Adipose tissue (tissue), 3 donors: ENCODE data around the gene TSSC4. TPM values are rescaled to one million over a fixed set of nuclear protein-coding genes. Genes with fewer than 3 reads are reported as not detected.

Source experiments
- H3K27ac ChIP-seq: one replicate; pipeline ENCODE4 v1.5.1; 2013; ENCODE audit warnings: low read depth, low read length
- WGBS, 3 donors: extraction: QIAGEN DNeasy Blood & Tissue Kit; methylation state at CpG; one replicate each; pipeline ENCODE4 v1.1.7; 2013; 5-methylcytosine and 5-hydroxymethylcytosine counted together
- polyA plus RNA-seq, 3 donors: library from polyadenylated mRNA; stranded (reverse); fragments of 200-250 nt; gene quantifications; one replicate each; pipeline ENCODE4 v1.2.3, GENCODE V29; 2013
- donor health status: healthy with polysubstance abuse.
- donor health status: Bipolar disorder and iron deficiency.
- donor health status: healthy.

Gene TSSC4
- polyA plus RNA-seq, 3 donors: 21.0 to 58.0 (median 49.8) TPM

DNA sequence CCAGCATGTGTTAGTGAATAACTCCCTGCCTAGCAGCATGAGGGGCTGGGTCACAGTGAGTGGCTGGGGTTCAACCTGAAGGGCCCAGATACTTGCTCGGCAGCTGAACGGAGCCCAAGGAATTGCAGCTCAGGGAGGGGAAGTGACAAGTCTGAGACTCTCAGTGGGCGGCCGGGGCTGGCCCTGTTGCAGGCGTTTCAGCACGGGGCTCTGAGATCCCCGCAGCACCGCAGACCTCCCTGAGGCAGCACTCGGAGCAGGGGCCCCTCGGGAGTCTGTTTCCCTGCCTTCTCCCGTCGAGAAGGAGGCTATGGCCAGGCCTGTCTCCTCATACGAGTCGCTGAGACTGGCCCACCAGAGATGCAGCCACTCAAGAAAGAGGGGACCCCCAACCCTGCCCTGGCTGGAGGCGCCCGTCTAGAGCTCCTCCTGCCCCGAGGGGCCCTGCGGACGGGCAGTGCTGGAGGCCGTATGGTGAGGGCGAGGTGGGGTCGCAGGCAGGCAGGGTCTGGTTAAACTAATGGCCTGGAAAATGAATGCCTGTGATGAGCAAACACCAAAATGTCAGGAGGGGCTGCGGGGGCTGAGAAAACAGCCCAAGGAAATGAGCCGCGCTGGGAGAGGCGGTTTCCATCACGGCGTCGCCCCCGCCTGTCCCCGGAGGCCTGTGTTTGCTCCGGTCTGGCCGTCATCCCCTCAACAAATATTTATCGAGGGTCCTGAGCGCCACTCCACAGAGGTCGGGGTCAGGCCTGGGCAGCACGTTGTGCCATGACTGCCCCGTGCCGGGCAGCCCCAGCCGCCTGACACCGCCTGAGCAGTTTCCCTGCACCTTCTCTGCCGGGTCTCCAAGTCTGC lies 9.3 kb downstream of the TSSC4 start:
- 25 to 57% (median 54%) methylated on average over 39 to 42 of the region's 42 CpGs for WGBS, 3 donors
- H3K27ac ChIP-seq: no peak overlapping the region

DNA sequence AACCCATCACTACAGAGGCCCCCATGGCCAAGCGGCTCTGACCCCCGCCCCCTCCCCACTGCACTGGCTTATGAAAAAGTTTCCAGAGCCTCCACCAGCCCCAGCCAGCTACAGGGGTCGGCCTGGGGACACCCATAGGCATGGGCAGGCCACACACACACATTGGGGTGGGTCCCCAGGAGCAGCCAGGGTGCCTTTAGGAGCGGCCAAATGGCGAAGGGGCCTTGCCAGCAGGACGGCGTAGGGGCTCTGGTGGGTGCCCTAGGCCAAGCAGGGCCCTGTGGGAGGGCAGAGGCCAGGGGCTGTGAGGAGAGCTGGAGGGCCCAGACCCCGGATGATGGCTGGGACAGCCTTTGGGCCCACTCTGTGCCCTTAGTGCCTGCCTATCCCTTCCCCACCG lies 10.1 kb downstream of the TSSC4 start:
- 71 to 87% (median 83%) methylated on average over 9 of the region's 9 CpGs for WGBS, 3 donors
- no peak overlapping the region for H3K27ac ChIP-seq

DNA sequence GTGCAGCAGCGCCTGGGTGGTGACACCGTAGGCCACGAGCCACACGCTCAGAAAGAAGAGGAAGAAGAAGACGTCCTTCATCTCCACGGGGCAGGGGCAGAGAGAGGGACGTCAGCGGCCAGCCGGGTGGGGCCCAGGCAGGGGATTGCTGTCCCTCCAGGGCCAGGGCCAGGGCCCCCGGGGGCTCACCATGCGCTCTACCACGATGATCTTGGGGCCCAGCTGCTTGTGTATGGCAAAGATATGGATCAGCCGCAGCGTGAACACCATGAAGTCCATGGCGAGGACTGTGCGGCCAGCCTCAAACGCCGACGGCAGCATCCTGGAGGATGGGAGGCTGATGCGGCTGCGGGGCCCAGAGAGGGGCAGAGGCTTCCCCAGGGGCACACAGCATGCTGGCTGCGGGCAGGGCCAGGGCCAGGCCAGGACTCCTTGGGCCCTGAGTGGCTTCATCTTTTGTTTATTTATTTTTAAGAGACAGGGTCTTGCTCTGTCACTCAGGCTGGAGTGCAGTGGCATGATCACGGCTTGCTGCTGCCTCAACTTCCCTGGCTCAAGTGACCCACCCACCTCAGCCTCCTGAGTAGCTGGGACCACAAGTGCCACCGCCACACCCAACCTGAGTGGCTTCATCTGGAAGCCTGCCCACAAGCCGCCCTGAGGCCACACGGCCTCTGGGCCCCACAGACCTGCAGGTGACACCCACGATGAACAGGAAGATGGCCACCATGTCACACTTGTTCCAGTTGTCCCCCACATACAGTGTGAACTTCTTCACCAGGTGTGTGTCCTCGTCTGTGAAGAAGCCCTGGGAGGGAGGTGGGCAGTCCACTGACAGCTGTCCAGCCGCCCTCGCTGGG lies 11.1 kb downstream of the TSSC4 start:
- no peak overlapping the region for H3K27ac ChIP-seq
- WGBS, 3 donors: 72 to 80% (median 78%) methylated on average over 26 to 30 of the region's 30 CpGs

DNA sequence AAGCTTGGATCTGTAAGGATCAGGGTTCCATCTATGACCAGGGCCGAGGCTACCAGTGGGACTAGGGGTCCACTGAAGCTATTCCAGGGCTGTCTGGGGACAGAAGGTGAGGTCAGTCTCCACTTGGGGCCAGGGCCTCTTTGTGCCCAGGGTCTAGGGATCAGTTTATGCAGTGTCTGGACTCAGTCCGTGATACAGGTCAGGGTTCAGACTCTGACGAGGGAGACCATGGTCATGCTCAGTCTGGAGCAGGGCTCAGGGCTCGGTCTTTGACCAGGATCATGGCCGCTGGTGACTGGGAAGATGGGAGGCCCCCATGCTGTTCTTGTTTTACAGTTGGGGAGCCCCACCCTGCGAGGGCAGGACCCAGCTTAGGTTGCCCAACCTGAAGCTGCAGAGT lies 11.8 kb downstream of the TSSC4 start:
- H3K27ac ChIP-seq: no peak overlapping the region
- 79 to 90% (median 87%) methylated on average over 6 of the region's 6 CpGs for WGBS, 3 donors

DNA sequence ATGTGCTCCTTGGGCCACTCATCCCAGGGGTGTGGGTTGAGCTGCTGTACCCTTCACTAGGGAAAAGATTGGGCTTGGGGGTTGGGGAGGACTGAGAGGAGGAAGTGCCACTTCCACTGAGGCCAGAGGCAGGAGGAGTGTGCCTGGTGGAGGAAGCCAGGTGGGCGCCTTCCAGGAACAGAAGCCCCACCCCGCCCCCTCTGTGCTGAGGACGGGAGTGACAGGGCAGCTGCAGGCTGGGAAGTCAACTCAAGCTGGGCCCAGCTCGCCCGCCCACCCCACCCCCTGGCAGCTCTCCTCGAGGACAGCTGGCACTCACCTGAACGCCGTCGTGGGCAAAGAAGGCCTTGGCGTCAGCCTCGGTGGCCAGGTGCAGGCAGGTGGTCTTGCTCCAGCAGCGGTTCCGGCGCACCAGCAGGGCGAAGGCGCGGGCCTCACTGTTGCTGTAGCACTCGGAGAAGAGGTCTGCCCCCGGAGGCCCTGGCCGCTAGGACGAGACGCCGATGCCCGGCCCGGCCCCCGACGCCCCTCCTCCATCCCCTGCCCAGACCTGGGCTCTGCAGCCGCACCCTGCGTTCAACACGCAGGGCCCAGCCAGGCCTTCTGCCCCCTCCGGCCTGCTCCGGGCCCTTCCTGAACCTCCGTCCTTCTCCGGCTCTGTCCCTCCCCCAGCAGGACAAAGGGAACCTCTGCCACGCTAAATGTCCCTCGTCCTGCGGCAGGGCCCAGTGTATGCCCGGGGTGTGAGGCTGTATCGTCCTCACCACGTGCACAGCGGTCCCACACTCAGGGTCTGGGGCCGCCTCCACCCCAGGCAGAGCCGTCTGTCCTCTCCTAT lies 13.4 kb downstream of the TSSC4 start:
- WGBS, 3 donors: 84 to 91% (median 90%) methylated on average over 41 to 43 of the region's 43 CpGs
- H3K27ac ChIP-seq: no peak overlapping the region

DNA sequence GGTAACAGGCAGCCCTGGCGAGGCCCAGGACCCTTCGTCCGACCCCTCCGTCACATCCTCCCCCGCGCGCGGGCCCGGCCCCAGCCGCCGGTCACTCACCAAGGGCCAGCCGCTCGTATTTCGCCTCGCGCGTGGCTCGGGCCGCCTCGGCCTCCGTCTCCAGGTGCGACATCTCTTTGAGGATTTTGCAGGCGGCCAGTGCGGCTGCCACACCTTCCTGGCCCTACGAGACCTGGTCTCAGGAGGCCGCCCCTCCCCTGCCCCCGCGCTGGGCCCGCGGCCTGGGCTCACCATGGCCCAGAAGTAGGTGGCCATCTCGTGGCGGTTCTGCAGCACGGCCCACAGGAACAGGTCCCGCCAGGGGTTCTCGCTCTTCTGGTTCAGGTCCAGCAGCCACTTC lies 14.1 kb downstream of the TSSC4 start:
- WGBS, 3 donors: 88 to 92% (median 88%) methylated on average over 33 to 35 of the region's 35 CpGs

DNA sequence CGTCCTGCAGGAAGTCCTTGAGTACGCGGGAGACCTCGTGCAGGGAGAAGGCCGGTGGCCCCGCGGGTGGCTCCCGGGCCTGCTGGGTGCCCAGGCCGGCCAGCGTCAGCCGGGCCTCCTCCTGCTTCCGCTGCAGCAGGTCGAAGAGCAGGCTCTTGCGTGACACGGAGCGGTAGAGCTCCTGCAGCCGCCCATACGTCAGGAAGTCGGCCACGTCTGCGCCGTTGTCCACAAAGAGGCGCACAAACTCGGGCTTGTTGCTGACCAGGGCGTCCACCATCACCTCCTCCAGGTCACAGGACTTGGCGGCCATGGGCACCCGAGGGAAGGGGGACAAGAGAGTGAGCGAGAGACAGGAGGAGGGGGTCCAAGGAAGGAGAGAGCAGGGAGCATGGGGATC lies 14.6 kb downstream of the TSSC4 start:
- H3K27ac ChIP-seq: no peak overlapping the region
- 83 to 86% (median 84%) methylated on average over 24 to 28 of the region's 28 CpGs for WGBS, 3 donors

More for the DNA sequence above, 14.1 kb downstream of the TSSC4 start:
- no peak overlapping the region for H3K27ac ChIP-seq

DNA sequence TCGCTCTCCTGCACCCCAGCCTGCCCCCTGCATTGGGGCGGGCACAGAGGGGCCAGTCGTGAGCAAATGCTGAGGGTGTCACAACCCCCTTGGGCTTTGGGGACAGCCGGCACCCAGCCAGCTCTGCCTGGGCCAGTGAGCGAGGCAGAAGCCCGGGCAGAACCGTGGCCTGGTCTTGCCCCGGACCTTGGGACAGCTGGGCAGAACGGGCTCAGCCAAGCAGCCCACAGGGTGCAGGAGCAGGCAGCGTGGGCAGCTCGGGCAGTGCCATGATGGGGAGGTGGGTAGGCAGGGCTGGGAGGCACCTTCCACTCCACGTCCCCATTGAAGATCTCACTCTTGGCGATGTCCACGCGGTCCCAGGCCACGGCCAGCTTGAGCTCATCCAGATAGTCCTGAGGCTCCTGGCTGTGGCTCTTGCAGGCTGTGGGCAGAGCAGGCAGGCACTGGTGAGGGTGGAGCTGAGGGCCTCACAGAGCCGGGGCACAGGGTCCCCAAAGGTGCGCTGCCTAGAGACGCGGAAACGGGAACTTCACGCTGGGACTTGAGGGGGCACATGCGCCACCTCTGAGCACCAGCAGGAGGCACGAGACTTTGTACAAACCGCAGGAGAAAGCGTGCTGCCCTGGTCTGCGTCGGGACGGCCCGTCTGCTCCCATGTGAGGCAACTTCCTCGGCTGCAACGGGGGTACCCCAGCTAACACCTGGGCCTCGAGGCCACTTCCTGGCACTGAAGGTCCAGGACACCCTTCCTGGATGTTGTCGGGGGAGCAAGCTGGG lies 15.2 kb downstream of the TSSC4 start:
- 72 to 80% (median 74%) methylated on average over 32 to 34 of the region's 34 CpGs for WGBS, 3 donors
- H3K27ac ChIP-seq: no peak overlapping the region

DNA sequence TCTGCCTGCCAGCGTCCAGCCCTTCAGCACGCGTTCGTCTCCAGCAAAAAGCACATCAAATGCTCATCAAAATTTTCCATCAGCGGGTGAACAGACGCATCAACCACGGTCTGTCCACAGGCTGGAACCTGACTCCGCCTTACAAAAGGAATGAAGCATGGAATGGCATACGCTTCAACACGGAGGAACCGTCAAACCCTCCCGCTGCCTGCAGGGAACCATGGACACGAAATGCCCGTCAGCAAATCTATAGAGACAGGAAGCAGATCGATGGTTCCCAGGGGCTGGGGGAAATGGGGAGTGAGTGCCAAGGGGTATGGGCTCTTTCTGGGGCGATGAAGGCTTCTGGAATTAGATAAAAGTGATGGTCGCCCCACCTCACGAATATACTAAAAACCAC lies 16.2 kb downstream of the TSSC4 start:
- WGBS, 3 donors: 72 to 85% (median 81%) methylated on average over 18 of the region's 18 CpGs
- H3K27ac ChIP-seq: no peak overlapping the region

DNA sequence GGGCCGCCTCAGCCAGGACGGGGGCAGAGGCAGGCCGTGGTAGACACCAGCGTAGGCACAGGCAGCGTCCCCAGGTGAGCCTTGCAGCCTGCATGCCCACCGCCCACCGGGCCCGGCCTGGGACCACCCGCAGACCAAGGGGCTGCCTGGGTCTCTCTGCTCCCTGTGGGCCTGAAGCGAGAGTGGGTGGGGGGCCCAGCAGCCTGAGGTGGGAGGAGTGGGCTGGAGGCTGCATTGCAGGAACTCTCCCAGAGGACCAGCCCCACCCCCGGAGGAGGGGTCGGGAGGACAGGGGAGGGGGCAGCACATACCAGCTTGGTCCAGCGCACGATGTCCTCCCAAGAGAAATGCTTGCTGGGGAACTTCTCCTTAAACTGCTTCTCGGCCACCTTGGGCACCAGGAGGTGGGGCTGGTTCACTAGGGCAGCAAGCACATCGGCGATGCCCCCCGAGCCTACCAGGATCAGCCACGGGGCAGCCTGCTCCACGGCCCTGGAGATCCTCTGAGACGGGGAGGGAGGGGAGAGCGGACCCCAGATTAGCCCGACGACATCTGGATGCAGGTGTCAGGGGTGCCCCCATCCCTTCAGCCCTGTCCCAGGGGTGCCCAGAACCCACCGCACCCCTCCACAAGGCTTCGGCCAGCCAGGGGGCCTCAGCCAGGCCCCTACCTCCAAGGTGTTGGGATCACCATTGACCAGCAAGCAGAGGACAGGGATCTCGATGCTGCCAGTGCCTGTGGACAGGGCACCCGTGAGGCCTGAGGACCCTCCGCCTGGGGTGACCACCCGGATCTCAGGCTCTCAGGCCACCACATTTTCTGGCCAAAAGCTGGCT lies 17.5 kb downstream of the TSSC4 start:
- WGBS, 3 donors: 69 to 84% (median 81%) methylated on average over 29 to 30 of the region's 30 CpGs
- H3K27ac ChIP-seq: no peak overlapping the region

DNA sequence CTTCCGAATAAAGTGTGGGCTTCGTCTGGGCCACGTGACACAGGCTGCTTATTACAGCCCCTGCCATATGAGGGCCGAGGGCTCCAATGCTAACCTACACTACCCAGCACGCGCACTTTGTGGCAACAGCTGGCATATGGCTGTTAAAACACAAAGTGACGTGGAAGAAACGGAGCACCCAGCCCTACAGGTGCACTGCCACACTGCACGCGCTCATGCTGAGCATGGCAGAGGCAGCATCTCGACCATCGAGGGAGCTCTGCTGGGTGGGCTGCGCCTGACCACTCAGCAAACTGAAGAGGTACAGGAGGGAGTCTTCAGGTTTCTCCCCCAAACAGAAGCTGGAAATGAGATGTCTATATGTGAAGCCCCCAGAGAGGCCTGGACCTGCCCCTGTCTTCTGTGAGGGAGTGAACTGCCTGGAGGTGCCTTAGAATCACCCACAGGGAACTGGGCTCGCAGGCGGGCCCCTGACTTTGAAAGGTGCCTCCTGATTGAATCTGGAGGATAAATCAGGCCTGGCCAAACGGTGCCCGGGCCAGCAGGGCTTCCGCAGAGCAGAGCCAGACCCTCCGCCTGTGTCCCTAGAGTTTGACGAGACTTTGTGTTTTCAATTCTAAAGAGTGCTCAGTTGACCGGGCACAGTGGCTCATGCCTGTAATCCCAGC lies 18.3 kb downstream of the TSSC4 start:
- H3K27ac ChIP-seq: no peak overlapping the region
- WGBS, 3 donors: 75 to 78% (median 77%) methylated on average over 21 of the region's 21 CpGs

DNA sequence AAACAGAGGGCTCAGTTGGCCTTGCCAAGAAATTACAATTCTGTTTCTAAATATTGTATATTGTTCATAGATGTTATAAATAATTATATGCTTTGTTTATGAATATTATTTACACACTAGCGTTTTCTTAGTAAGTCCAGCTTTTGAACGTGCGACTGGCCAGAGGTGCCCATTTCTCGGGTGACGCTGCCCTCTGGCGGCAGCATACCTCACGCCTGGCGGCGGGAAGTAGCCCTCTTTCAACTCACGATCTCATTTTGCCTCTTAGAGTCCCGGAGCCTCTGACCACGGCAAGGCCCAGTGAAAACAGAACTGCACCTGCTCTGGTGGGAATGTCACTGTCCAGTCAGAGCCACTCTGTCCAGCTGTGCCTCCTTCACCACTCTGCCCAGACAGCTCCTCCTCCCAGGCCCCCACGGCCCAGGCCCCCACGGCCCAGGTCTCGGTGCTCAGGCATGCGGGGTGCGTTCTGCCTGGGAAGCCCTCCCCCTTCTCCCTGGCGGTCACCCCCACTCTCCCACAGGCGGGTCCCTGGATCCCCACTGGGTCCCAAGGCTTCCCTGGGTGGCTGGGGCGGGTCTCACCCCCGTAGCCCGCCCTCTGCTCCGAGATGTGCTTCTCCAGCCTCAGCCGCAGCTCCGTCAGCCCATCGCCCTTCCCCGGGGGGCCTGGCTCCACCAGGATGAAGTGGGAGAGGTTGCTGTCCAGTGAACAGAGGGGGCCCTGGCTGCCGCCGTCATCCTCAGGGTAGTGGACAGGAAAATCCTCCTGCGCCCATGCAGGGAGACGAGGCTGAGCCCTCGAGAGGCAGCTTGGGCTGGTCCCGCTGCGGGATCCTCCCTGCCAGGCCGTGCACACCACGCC lies 19.3 kb downstream of the TSSC4 start:
- 45 to 53% (median 51%) methylated on average over 33 to 36 of the region's 36 CpGs for WGBS, 3 donors

DNA sequence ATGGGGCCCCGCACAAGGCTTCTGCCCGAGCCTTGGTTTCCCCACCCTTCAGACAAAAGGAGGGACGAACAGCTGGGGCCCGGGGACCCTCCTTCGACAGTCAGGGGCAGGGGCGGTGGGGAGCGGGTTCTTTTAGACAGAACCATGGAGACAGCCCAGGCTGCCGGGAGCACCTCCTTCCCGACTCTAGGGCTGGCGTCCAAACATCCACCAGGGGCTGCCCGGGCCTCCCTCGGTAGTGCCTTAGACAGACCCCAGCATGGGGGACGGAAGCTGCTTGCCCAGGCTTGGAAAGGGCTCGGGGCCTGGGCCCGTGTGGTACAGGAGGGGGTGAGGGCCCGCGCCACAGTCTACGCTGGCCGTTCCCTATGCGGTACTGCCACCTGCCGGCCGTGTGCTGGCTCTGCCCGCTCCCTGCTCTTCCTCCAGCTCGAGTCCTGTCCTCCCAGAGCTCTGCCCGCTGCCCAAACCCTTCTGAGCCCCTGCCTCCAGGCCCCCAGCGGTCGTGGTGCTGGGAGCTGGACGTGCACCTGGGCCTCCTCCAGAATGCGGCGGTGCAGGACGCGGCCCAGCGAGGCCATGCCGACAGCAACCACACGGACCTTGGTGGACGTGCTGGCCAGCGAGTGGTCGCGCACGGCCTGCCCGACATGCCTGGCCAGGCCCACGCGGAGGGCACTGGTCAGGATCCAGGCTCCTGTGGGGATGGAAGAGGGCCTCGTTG lies 20.1 kb downstream of the TSSC4 start:
- WGBS, 3 donors: 17 to 26% (median 20%) methylated on average over 44 of the region's 44 CpGs

More for the DNA sequence above, 19.3 kb downstream of the TSSC4 start:
- H3K27ac ChIP-seq: no peak overlapping the region

DNA sequence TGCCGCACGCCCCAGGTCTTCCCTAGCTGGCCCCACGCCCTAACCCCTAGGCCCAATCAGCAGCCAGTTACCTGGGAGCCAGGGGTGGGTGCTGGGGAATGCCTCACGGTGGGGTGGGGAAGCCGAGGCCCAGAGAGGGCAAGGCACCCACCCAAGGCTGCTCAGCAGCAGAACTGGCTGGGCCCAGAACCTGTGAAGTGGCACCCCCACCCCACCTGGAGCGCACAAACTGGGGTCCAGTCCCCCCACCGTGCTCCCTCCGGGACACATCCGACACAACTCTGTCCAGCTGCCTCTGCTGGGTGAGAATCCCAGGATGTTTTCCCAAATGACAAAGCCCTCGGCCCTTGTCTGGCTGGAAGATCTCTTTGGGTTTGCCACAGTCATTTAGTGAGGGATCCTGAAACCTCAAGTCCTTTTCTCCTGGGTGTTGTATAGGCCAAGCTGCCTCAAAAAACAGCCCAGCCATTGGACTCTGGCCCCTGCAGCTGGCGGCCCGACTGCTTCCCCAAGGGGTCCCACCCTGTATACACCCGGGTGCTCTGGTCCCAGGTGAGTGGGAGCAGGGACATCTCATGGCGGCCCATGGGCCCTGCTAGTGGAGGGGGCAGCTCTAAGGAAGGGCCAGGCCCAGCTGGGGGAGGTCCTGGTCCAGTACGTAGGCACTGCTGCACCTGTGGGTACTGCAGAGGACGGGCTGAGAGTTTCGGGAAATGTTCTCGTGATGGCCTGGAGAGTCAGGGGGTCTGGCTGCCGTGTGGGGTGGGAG lies 20.9 kb downstream of the TSSC4 start:
- WGBS, 3 donors: 64 to 72% (median 71%) methylated on average over 19 of the region's 19 CpGs
- H3K27ac ChIP-seq: no peak overlapping the region

More for the DNA sequence above, 20.1 kb downstream of the TSSC4 start:
- H3K27ac ChIP-seq: no peak overlapping the region
